Upper lobe of left lung (tissue), 6 donors: ENCODE results near the gene SGSM1. TPM values are rescaled to one million over a fixed set of nuclear protein-coding genes. Genes with fewer than 3 reads are reported as not detected.

Experiments
- ATAC-seq, 2 donors: fragments of 200-7000 bp; cut with Tn5 transposase; one replicate each; pipeline ENCODE4 v1.9.1; 2022; ENCODE audit warnings: mild to moderate bottlenecking in 2 of 2, moderate library complexity in 2 of 2; ENCODE audit not compliant: low FRiP score in 2 of 2
- DNase-seq, 2 donors: peaks; one replicate each; pipeline ENCODE4 v3.0.0-alpha.2; 2019 to 2020
- H3K27ac ChIP-seq, 4 donors: fragments of 200-600 bp; sonication (generic); one replicate each; pipeline ENCODE4 v1.5.1; 2016 to 2019
- H3K27me3 ChIP-seq, 4 donors: fragments of 200-600 bp; sonication (generic); one replicate each; pipeline ENCODE4 v1.5.1; 2017 to 2019
- H3K36me3 ChIP-seq, 4 donors: fragments of 200-600 bp; sonication (generic); one replicate each; pipeline ENCODE4 v1.5.1; 2016 to 2019
- H3K4me1 ChIP-seq, 4 donors: fragments of 200-600 bp; sonication (generic); one replicate each; pipeline ENCODE4 v1.5.1; 2018 to 2019
- H3K4me3 ChIP-seq, 4 donors: fragments of 200-600 bp; sonication (generic); one replicate each; pipeline ENCODE4 v1.5.1; 2017 to 2019; ENCODE audit warnings: mild to moderate bottlenecking in 2 of 4, moderate library complexity in 1 of 4
- H3K9me3 ChIP-seq, 4 donors: fragments of 200-600 bp; sonication (generic); one replicate each; pipeline ENCODE4 v1.5.1; 2018 to 2019
- EP300 ChIP-seq, 4 donors: sonication (generic); formaldehyde crosslinking; IDR thresholded peaks; one replicate each; pipeline ENCODE4 v1.5.1; 2017; ENCODE audit warnings: antibody characterized with exemption in 4 of 4, control low read depth in 2 of 4
- POLR2A ChIP-seq, 4 donors: fragments of 450-650 bp; IDR thresholded peaks; one replicate each; pipeline ENCODE4 v1.5.1; 2016 to 2017; ENCODE audit warnings: antibody characterized with exemption in 4 of 4, mild to moderate bottlenecking in 2 of 4
- POLR2AphosphoS5 ChIP-seq, 2 donors: sonication (generic); formaldehyde crosslinking; IDR thresholded peaks; one replicate each; pipeline ENCODE4 v1.5.1; 2017; ENCODE audit warnings: antibody characterized with exemption in 2 of 2
- WGBS, 2 donors: methylation state at CpG; one replicate each; pipeline ENCODE4 v1.1.5; 2017 to 2018; 5-methylcytosine and 5-hydroxymethylcytosine counted together
- total RNA-seq, 6 donors: library from RNA; depleted of rRNA in 4 of 6; stranded (reverse); fragments of >200 nt in 4 of 6; gene quantifications; one replicate each; pipeline versions ENCODE4 v1.1.0 to v1.2.1, GENCODE V29; 2016 to 2021
- TF ChIP-seq, protein P1 (sequence below), 6 experiments: fragments of 450-650 bp in 4 of 6; fragments of 200-600 bp in 2 of 6; sonication (generic) in 2 of 6; IDR thresholded peaks; one replicate each; pipeline ENCODE4 v1.5.1; 2016 to 2019; ENCODE audit warnings: antibody characterized with exemption in 6 of 6
- donor health status: DM: no; HTN: no; CAD: no; lungs with moderate emphysema.
- donor health status: DM: no; HTN: yes; CAD: no; lungs with severe emphysema.

The SGSM1 gene
- total RNA-seq, 6 donors from 2014 or later: 0.76 to 4.2 (median 2.8) TPM

DNA sequence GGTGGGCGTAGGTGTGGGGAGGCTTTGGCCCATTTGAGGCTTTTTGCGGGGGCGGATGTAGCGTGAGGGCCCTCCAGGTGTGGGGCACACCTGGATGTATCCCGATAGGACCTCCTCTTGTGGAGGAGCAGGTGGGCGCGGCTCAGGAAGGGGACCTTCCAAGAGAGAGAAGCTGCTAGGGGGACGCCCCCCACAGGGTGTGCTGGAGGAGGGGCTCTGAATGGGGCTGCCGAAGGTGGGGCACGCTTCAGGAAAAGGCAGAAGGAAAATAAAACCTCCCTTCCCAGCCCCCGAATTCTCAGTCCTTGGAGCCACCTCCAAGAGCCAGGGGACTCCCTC is 621 bp downstream of the SGSM1 start:
- 32 to 43% methylated on average over 9 to 11 of the region's 11 CpGs for WGBS, 2 donors
- DNase-seq (no peak), ATAC-seq (no peak)
- Histone ChIP-seq H3K4me3 (peak overlapping the region; percentile 25 to 70 (median 56)), H3K27me3 (no peaks in the 10 kb centered on the region), H3K4me1 (peaks cover 6 to 33% (median 10%) of the 10 kb centered on the region in 4 donors), H3K36me3 (no peaks in the 10 kb centered on the region), H3K27ac (peak overlapping the region in 3 of 4 donors; percentile 76 to 78 (median 78)), H3K9me3 (no peaks in the 10 kb centered on the region)
- no peak for TF ChIP-seq POLR2A (IDR thresholded peaks at IDR 0.05)
- no peak for TF ChIP-seq EP300 (IDR thresholded peaks at IDR 0.05)
- no peak for TF ChIP-seq POLR2AphosphoS5 (IDR thresholded peaks at IDR 0.05)
- TF ChIP-seq, protein P1, sequence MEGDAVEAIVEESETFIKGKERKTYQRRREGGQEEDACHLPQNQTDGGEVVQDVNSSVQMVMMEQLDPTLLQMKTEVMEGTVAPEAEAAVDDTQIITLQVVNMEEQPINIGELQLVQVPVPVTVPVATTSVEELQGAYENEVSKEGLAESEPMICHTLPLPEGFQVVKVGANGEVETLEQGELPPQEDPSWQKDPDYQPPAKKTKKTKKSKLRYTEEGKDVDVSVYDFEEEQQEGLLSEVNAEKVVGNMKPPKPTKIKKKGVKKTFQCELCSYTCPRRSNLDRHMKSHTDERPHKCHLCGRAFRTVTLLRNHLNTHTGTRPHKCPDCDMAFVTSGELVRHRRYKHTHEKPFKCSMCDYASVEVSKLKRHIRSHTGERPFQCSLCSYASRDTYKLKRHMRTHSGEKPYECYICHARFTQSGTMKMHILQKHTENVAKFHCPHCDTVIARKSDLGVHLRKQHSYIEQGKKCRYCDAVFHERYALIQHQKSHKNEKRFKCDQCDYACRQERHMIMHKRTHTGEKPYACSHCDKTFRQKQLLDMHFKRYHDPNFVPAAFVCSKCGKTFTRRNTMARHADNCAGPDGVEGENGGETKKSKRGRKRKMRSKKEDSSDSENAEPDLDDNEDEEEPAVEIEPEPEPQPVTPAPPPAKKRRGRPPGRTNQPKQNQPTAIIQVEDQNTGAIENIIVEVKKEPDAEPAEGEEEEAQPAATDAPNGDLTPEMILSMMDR (IDR thresholded peaks at IDR 0.05): no peak

GRCh38 chr22:24807284-24807950 is 1.4 kb downstream of the SGSM1 start:
- peak overlapping the region in 1 of 4 donors; percentile 78 for H3K27ac ChIP-seq
- no peaks in the 10 kb centered on the region for H3K36me3 ChIP-seq
- H3K9me3 ChIP-seq: no peaks in the 10 kb centered on the region
- 55 to 63% methylated on average over 11 of the region's 11 CpGs for WGBS, 2 donors
- no peaks in the 10 kb centered on the region for H3K27me3 ChIP-seq
- ATAC-seq (no peak), DNase-seq (no peak)
- H3K4me3 ChIP-seq: no peak overlapping the region
- H3K4me1 ChIP-seq: peaks cover 6 to 36% (median 10%) of the 10 kb centered on the region in 4 donors
- TF ChIP-seq, protein P1 (IDR thresholded peaks at IDR 0.05): no peak
- TF ChIP-seq POLR2A (IDR thresholded peaks at IDR 0.05): no peak
- no peak for TF ChIP-seq POLR2AphosphoS5 (IDR thresholded peaks at IDR 0.05)
- TF ChIP-seq EP300 (IDR thresholded peaks at IDR 0.05): no peak

DNA sequence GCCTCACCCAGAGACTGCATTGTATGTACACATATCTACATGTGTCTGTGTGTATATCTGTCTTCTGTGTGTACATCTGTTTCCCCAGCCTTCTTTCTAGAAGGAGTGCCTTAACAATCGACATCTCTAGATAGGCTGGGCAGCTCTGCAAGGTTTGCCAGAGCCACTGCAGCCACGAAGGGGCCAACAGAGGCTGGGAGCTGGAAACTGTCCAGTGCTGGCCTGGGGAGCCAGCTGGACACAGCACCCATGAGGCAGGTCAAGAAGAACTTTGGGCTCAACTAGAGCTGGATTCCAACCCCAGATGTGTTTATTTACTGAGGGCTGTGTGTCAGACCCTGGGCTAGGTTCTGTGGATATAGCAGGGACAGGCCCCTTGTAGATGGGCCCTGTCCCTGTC is 3.3 kb downstream of the SGSM1 start:
- Histone ChIP-seq H3K27me3 (no peaks in the 10 kb centered on the region), H3K27ac (peak overlapping the region in 1 of 4 donors; percentile 14), H3K36me3 (no peaks in the 10 kb centered on the region), H3K4me1 (peaks cover 6 to 41% (median 15%) of the 10 kb centered on the region in 4 donors), H3K4me3 (no peak overlapping the region), H3K9me3 (no peaks in the 10 kb centered on the region)
- WGBS, 2 donors: 40 to 49% methylated on average over 2 of the region's 2 CpGs
- DNase-seq: no peak
- TF ChIP-seq EP300 (IDR thresholded peaks at IDR 0.05) (no peak), POLR2AphosphoS5 (IDR thresholded peaks at IDR 0.05) (no peak), POLR2A (IDR thresholded peaks at IDR 0.05) (no peak)
- TF ChIP-seq, protein P1 (IDR thresholded peaks at IDR 0.05): no peak
- ATAC-seq: no peak

GRCh38 chr22:24810043-24810749 is 4.2 kb downstream of the SGSM1 start:
- ATAC-seq: no peak

More at GRCh38 chr22:24810043-24810749, 4.2 kb downstream of the SGSM1 start:
- no peak overlapping the region for H3K4me3 ChIP-seq
- TF ChIP-seq, protein P1 (IDR thresholded peaks at IDR 0.05): no peak
- TF ChIP-seq EP300 (IDR thresholded peaks at IDR 0.05): no peak
- no peaks in the 10 kb centered on the region for H3K27me3 ChIP-seq
- no peak overlapping the region for H3K27ac ChIP-seq
- H3K9me3 ChIP-seq: peaks cover 0 to 3% (median 0%) of the 10 kb centered on the region in 4 donors
- H3K4me1 ChIP-seq: peaks cover 6 to 41% (median 15%) of the 10 kb centered on the region in 4 donors
- WGBS, 2 donors: 62 to 67% methylated on average over 14 of the region's 14 CpGs
- H3K36me3 ChIP-seq: no peaks in the 10 kb centered on the region
- no peak for DNase-seq
